Sigmoid colon (tissue), 4 donors: ENCODE results near the gene TMPRSS9.

Source experiments
- EP300 ChIP-seq, 4 donors: sonication (generic); formaldehyde crosslinking; IDR thresholded peaks; one replicate each; pipeline ENCODE4 v1.6.1; 2017; ENCODE audit warnings: antibody characterized with exemption in 4 of 4
- POLR2A ChIP-seq, 2 donors: fragments of 450-650 bp; IDR thresholded peaks; one replicate each; pipeline ENCODE4 v1.6.1; 2016; ENCODE audit warnings: antibody characterized with exemption in 2 of 2, mild to moderate bottlenecking in 2 of 2, moderate library complexity in 2 of 2

GRCh38 chr19:2345076-2345475 is 15.0 kb upstream of the TMPRSS9 start:
- TF ChIP-seq EP300 (IDR thresholded peaks at IDR 0.05): no peak
- TF ChIP-seq POLR2A (IDR thresholded peaks at IDR 0.05): no peak
